DMS 273 (cell line): ENCODE results near the gene PTGIS.
"Not testable (repeated sequence)": the region's sequence is repeated elsewhere in the genome, so short reads cannot be mapped to it uniquely, and the experiment has no call there.

Experiments used
- DNase-seq: peaks from one replicate; lab custom pipeline; 2025; ENCODE audit not compliant: unreplicated experiment; lab: John Stamatoyannopoulos, UW

The PTGIS gene

GRCh38 chr20:49579874-49580812 is 12.2 kb upstream of the PTGIS start:
- DNase-seq: no peak

DNA sequence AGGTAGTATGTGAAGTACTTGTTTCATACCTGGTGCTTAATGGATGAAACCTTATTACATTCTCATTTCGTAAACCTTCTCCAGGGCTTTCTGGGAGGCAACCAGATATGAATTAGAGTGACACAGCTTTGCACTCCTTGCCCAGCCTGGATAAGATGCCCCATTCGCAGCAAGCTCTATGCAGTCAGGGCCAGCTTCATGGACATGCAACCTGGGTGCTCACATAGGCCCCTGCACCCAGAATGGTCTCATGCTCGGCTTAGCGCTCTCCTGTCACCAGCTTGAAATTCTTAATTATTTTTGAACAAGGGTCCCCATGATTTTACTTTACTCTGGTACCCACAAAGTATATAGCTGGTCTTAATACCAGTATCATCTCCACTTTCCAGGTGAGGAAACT is 11.3 kb upstream of the PTGIS start:
- no peak for DNase-seq

GRCh38 chr20:49578436-49578835 is 10.5 kb upstream of the PTGIS start:
- DNase-seq: no peak

DNA sequence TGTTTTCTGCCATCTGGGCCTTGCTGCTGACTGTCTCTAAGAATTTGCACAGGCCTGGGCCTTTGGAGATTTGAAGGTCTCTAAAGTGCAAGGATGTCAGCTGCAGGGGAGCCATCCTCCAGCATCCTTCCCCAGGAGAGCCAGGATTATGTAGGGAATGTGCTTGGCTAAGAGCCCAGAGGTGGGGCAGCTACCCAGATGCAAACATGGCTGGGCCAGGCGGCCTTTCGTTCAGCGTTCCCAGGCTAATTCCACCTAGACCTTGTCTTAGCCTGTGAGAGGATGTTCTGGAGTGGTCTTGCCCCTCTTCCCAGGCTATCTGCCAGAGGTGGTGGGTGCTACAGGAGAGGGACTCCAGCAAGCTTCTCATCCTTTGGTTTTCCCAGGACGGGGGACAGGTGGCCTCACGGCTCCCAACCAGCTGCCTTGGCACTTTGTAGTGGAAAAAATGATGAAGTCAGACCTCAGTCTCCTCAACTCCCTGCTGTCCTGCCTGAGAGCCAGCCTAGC is 7.7 kb upstream of the PTGIS start:
- peak; percentile 91 for DNase-seq

GRCh38 chr20:49573900-49574416 is 6.0 kb upstream of the PTGIS start:
- no peak for DNase-seq

DNA sequence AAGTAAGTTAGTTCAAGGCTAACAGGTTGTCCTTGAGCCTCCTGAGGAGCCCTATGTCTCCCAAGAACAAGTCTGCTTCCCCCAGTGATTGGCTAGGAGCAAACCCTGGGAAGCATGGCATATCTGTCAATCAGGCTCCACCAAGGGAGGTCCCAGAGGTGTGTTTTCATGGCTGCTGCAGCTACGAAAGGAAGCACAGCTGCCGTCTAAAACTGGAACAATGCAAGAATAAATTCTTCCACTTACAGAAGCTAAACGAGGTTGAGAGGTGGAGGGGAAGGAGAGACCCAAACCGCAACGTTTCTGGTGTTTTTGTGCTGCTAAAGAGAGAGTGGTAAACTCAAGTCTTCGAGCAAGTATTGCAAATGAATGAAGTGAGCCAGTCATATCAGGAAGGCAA is 4.9 kb upstream of the PTGIS start:
- DNase-seq: peak; percentile 27

- DNase-seq: no peak
Observed at GRCh38 chr20:49571553-49571835, 3.6 kb upstream of the PTGIS start.

DNA sequence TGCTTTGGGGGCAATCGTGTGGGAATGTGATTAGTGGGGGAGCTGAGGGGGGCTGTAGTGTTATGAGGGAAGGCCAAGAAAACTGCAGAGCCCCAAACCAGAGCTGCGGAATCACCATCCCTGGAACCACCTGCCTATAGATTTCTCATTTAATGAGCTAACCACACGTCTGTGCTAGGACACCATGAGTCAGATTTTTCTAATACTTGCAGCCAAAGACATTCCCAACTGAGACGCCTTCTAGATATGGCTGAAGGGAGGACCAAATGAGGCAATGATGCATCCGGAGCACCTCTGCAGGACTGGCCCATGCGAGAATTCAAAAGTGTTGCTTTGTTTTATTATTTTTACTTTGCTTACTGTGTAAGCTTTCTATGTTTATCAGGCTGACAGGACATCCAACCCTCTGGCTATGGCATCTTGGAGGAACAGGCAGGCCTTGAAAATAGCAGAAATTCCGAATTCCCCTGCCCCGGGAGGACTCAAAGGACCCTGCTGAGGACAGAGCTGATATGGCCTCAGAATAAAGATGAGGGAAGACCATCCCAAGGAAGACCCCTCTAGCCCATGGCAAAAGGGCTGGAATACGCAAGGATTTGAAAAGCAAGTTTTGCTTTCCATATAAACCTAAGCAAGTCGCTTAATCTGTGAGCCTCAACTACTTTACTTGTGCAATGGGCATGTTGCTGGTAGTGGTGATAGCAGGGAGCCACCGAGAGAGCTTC is 3.1 kb upstream of the PTGIS start:
- no peak for DNase-seq

DNA sequence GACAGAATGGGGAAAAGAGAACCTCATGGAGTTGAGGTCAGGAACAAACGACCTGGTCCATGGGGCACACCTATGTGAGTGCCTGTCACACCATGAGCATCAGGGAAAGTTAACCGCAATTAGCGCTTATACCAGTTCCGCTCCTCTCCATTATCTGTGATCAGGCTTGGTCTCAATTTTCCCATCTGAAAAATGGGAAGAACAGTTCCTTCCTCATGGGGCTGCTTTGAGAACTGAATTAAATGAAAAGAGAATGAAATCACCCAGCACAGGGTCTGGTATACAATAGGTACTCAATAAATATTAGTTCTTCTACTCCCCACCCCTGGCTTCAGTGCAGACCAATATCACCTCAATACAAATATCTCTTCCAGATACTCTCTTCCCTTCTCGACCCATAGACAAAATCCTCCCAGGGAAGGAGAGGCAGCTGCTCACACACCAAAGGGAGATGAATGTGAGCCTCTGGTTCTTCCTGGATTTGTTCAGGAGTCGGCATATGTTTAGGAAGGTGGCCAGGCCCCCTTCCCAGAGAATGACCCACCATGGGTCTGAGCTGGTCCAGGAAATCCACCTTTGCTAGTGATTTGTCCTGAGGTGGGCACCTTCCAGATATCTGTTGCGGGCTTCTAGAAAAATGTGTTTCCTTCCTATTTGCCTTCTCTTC is 2.4 kb upstream of the PTGIS start:
- no peak for DNase-seq

DNA sequence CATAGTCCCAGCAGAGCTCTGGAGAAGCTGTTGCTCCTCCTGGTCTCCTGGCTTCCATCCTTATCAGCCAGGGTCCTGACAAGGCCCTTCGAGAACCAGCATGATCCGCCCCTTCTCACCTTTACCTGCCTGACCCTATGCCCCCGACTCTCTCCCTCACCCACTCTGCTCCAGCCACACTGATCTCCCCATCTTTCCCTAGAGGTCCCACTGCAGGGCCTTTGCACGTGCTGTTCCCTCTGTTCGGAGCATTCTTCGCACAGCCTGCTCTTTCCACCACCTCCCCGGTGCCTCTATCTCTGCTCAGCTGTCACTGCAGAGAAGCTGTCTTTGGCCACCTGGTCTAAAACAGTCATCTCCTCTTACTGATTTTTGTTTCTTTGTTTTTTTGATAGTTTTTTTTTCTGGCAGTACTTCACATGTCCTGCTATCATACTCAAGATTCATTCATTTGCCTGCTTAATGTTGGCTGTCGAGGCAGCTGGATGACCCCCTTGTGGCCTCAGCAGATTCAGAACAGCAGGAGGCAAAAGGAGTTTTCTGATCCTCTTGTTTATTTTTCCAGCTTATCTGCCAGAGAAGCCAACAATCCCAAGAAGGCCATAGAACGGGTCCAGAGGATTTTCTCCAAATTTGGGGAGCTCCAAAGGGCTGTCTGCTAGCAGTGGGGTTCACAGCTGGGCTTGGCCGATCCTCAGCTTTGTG is 1.6 kb upstream of the PTGIS start:
- peak; percentile 39 for DNase-seq

- DNase-seq: no peak
Observed at GRCh38 chr20:49568278-49569151, 578 bp upstream of the PTGIS start.

GRCh38 chr20:49566401-49567364 is 1.3 kb downstream of the PTGIS start:
- no peak for DNase-seq

DNA sequence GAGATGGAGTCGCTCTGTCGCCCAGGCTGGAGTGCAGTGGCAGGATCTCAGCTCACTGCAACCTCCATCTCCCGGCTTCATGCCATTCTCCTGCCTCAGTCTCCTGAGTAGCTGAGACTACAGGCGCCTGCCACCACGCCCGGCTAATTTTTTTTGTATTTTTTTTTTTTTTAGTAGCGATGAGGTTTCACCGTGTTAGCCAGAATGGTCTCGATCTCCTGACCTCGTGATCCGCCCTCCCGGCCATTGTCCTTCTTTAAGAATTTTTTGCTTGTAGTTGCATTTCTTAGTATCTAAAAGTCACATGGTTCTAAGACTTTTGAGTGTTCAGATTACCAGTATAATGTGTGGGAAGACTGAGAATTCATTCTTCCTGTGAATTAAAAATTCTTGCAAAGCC is 2.9 kb downstream of the PTGIS start:
- not testable (repeated sequence) for DNase-seq

DNA sequence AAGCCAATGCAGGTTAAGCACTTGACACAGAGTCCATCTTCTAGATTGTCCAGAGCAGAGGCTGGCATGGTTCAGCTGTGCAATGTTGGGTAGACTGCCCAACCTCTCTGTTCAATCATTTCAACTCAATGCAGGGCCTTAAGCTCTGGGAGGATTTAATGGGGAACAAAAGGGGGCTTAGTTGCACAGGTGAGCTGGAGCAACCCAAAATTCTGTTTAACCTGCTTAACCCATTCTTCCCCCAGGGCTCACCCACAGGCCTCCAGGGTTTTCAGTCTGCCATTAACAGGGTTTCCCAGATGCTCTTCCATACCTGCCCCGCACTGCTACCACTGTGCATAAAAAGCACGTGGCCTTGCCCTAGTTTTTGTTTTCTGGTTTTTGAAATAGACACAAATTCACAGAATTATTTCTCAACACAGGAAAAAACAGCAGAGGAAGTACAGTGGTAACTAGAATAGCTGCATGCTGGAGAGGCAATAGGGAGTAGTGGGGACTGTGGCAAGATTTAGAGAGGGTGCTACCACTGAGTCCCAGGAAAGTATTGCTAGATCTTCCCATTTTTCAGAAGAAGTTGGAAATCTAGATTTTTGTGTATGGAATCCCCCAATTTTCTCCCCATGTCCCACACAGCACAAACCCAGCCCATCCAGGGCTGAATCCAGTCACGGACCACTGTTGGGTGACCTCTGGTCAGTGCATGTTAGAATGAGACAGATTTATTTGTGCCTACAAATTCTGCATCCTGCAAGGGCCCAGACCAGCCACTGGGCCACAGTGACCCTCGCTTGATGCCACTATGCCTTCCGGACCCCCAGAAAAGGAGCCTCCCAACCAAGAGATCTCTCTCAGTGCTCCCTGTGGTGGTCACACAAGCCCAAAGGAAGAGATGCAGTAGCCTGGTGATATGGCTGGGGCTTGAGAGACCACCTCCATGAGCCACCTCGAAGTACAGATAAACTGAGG is 4.6 kb downstream of the PTGIS start:
- no peak for DNase-seq

DNA sequence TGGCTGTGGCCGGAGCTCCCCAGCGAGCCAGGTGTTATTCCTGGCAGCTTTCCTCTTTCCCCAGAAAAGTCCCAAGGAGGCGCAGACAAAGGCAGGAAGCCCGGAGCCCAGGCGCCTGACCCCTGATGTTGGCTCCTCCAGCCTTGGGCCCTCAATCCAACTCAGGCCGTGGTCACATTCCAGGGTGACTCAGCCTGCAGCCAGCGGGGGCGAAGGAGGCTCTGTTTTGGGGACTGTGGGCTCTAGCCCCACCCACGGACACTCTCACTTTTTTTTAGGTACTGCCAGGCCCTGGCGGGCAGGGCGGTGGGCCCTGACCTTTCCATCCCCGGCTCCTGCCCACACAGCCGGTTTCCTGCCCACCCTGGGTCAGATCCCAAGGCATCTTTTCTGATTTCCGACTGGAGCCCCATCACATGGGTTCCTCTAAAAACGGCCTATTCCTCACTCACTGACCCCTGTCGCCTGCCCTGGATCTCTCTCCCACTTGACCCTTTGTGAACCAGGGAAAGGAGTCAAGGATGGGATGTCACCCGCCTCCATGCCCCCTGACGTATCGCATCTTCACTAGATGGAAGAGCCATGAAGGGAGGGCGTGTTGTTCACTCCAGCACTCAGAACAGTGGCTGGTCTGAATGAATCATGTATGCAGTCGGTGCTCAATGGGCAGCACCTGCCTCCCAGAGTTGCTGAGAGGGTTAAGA is 5.5 kb downstream of the PTGIS start:
- no peak for DNase-seq

- DNase-seq: no peak
Observed at GRCh38 chr20:49561806-49562205, 6.1 kb downstream of the PTGIS start.

GRCh38 chr20:49561256-49561655 is 6.7 kb downstream of the PTGIS start:
- DNase-seq: no peak
